Fibroblast of skin of right quadriceps (primary cell): Measurements from ENCODE around the gene SAP30L.

Experiments used
- DNase-seq: peaks from one replicate; pipeline ENCODE4 v3.0.0-alpha.2; 2013

The SAP30L gene

DNA sequence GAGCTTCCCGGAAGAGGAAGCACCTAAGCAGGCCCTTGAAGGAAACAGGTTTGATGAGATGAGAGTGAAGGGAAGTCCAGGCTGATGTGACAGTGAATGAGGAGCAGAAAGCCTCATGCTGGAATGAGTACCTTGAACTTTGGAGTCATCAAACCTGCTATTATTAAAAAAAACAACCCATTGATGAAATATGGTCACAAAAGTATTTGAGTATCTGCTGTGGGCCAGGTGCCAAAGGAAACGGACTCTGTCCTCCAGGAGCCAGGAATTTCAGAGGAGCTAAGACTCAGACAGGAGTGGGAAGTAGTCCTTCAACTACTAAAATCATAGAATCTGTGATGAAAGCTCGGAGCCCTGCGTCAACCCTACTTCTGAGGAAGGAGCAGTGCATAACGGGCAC is 20.4 kb downstream of the SAP30L start:
- DNase-seq, result no peak

GRCh38 chr5:154466671-154467070 is 20.9 kb downstream of the SAP30L start:
- no peak for DNase-seq

DNA sequence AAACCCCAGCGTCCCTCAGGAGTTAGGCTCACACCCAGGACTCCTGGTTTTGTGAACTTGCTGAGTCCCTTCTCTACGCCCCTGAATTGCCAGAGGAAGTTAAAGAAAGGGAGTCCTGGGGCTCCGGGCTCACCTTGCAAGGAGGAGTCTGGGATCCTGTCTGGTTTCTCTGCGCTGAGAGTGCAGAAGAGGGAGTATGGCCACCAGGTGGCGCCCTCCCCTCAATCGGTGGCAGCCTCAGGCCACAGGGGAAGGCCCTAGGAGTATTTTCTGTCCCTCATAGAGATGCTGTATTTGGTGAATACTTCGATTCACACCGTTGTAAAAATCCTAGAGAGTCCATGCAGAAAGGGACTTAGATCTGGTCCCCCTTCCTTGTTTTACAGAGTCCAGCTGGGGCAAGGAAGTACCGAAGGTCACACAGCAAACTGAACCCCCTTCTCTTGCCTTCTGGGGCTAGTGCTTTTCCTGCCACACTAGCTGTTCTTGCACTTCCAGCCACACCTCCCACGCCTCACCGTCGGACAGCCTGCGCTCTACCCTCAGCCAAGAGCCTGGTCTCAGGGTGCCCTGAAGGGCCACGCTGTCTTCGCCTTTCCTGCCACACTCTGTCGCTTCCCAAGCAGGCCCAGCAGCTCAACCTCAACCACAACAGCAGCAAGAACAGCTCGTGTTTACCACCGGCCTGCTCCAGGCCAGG is 22.0 kb downstream of the SAP30L start:
- DNase-seq, result peak; percentile 58

GRCh38 chr5:154470137-154470536 is 24.3 kb downstream of the SAP30L start:
- no peak for DNase-seq

DNA sequence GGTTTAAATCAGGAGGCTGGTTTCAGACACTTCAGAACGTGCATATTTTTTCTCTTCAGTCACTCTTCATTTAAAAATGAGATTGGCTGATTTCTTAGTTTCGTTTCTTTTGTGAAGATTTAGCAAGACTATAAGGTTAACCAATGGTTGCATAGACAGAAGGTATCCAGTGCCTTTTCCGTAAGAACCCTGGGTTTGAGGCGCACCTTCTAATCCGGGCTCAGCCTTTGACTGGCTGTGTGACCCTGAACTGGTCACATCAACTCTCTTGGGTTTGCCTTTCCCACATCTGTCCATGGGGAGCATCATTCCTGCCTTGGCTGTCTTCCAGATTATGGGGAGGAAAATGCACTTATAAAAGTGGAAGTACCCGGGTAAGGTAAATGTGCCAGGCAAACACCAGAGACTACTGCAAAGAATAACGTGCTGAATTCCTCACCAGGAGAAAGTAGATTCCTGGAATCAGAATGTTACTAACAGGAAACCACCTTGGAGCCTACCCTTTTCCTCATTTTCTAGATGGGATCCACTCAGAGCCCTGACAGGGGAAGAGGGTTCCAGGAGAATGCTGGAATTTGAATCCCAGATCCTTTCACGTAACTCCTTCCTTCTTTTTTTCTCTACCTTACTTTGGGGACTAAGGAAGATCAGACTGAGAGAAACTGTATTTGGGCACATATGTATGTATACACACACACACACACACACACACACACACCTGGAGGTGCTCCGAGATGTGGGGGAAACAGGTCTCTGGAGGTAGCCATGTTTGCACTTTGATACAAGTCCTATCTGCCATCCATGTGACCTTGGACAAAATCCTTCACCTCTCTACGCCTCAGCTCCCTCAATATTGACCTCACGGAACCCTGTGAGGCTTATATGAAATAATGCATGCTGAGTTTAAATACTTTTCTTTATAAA is 25.4 kb downstream of the SAP30L start:
- no peak for DNase-seq

DNA sequence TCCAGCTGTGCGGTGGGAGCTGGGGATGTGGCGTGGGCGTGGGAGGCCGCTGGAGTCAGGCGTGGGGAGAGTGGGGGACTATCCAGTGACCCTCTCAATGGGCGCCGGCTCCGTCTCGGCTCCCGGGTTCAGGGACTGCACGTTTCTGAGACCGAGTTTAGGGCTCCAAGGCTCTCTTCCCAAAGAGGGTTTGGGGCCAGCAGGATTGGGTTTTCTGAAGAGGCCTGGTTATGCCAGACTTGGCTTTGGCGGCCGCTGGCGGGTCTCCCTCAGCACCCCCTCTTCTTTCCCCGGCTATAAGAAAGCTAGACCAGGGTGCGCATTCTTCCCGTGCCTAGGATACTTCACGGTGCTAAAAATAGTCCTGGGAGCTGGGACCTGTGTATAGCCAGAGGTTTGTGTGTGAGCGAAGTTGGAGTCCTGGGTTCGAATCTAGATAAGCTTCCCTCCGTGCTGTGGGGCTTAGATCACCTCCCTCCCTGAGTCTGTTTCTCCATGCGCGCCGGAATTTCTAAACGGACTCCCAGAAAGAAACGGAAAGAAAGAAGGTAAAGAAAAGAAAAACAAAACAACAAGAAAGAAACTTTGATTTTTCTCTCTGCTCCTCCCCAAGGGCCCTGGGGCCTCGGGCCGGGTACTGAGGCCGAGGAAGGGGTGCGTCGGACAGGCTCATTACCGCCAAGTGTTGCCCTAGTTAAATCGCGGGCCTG is 27.2 kb downstream of the SAP30L start:
- DNase-seq, result peak; percentile 13

- no peak for DNase-seq
These were observed 27.9 kb downstream of the SAP30L start for GRCh38 chr5:154473581-154474283.

GRCh38 chr5:154474396-154475334 is 28.9 kb downstream of the SAP30L start:
- no peak for DNase-seq

- no peak for DNase-seq
These were observed 30.0 kb downstream of the SAP30L start for GRCh38 chr5:154475591-154476353.

DNA sequence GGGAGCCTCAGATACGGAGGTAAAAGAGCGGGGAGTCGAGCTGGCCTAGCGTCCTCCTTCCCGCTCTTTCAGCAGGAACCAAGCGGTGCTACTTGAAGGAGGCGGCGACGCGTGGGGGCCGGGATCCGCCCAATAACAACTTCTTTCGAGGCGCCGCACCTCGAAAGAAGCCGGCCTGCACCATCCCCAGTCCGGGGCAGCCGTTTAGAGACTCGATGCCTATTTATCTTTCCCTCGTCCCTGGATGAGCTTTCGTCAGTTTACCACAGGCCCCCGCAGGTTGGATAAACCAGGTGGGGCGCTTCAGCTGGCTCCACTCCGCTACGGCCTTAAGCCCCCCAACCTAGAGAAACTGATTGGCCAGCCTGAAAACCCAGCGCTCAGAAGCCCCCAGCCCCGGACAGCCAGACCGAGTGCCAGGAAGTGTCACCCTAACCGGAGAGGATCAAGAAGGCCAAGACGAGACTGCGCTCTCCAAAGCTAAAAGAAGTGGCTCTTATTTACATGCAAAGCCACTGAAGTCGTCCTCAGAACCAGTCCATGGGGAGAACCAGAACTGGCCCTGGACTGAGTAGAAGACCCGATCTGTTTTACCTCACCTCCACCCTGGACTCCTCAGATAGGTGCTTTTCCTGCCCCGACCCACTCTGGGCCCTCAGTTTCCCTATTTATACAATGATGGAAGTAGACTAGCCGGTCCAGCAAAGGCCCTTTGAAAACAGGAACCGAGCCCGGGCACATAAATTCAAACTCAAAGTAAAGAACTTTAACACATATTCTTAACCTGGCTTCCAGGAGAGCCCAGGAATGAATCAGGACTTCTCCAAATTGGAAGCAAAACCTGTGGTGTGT is 30.8 kb downstream of the SAP30L start:
- DNase-seq, result no peak

DNA sequence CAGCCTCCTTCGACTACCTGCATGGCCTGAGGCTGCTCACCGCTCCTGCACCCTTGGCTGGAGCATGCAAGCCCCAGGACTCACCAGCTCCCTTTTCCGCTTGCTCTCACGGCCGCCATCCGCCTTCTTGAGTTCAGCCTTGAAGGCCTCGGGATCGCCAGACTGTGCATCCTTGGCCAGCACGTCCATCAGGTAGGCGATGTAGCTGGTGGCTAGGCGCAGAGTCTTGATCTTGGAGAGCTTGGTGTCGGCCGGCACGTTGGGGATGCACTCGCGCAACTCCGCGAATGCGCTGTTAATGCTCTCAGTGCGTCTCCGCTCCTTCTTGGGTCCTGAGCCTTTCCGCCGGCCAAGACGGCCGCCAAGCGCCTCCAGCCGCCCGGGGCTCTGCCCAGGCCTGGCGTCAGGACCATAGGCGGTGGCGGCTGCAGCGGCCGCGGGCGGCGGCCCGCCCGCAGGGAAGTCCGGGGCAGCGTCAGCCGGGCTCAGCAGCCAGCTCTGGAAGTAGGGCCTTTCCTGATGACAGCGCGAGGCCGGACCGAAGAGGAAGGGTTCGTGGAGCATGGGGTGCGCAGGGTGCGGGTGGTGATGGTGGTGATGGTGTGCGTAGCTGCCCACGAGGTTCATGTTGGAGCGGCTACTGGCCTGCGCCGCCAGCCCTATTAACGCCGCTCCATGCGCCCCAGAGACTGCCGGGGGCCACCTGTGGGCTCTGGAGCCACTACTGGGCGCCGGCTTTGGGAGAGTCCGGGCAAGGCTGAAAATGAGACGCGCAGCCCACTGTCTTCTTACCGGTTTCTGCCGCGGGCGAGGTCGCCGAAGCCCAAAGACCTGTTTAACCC is 31.8 kb downstream of the SAP30L start:
- DNase-seq, result no peak

- DNase-seq, result no peak
These were observed 32.4 kb downstream of the SAP30L start, which contains the start of gene HAND1 for GRCh38 chr5:154478224-154478565. HAND1 (minus strand) TSS chr5:154478227; CDS start chr5:154478008, 219 bp downstream.

DNA sequence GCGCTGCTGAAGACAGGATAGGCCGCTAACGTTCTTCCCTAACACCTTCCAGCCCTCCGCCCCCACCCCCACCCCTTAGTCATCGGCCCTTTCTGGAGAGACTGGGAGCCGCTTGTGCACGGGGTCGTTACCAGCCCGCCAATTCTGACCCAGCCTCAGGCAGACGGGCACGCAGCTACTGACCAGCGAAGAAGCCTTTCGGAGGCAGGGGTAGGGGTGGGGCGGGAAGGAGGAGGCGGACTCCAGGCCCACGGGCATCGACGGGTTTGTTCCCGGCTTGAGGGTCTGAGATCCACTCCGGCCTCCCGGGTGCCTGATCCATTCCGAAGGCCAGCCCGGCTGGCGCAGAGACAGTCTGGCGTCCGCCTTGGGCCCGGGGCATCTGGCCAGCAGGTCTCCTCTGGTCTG is 33.0 kb downstream of the SAP30L start:
- DNase-seq, result no peak

GRCh38 chr5:154479160-154479943 is 33.6 kb downstream of the SAP30L start:
- no peak for DNase-seq

DNA sequence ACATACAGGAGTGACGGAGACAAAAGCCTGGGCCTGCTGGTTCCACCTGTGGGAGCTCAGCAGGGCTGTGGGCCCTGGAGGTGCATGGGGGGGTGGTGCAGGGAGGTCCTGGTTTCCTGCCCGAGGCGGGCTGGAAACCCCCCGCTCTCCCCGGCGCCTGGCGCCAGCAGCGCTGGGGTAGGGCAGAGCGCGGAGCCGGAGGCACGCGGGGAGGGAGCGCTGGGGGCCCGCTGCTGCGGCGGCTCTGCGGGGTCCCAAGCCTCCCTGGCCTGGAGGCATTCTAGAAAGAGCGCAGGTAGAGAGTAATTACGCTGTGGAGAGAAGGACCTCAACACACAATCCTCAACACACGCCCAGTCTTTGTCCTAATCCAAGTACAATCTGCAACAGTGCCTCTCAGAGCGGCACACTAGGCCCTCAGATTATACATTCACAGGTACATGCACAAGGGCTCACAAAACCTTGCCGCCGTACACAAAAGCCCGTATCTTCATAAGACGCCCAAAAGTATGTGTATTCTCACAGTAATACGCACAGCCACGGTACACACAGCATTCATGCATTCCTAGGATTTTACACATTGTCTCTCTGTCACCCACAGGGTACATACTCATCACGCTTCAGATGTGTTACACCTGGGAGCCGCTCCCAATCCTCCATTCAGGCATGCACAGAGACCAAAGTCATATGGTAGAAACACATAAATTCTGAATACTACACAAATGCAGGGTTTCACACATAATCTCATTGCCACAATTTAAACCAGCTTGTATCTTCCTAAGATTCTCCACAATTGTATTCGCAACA is 34.4 kb downstream of the SAP30L start:
- DNase-seq, result no peak

DNA sequence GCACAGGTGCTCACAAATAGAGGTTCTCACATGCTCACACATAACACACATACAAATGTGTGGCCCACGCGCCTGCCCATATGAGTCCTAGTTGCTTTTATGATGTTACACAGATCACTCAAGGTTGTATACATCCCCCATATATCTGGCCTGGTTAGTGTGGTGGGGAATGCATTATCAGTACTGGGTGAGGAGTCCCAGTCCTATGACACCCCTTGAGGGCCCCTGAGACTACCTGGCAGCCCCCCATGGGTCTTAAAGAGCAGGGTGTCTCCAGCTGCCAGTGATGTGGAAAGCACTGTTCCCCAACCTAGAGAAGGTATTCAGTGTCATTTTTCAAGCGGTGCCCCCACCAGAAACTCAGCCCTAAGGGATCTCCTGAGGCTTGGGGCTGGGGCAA is 35.0 kb downstream of the SAP30L start:
- DNase-seq, result no peak
